GM15510 (cell line): ENCODE results near the gene ZSCAN22.

Experiments
- POLR2A ChIP-seq: IDR thresholded peaks from 3 replicates; pipeline ENCODE4 v1.6.1; 2011; ENCODE audit warnings: borderline replicate concordance; ENCODE audit not compliant: insufficient read length; ENCODE audit errors: extremely low read depth

Gene ZSCAN22

GRCh38 chr19:58336216-58336615, 9.4 kb downstream of the ZSCAN22 start:
- no peak for TF ChIP-seq POLR2A

- TF ChIP-seq POLR2A = no peak
Measured at GRCh38 chr19:58336820-58337219, 10.0 kb downstream of the ZSCAN22 start.

GRCh38 chr19:58338336-58338735, 11.5 kb downstream of the ZSCAN22 start:
- TF ChIP-seq POLR2A = no peak

- no peak for TF ChIP-seq POLR2A
Measured at GRCh38 chr19:58338825-58339558, 12.2 kb downstream of the ZSCAN22 start.

- no peak for TF ChIP-seq POLR2A
Measured at GRCh38 chr19:58345558-58345957, 18.8 kb downstream of the ZSCAN22 start.

- peak; percentile 89 for TF ChIP-seq POLR2A
Measured at GRCh38 chr19:58346961-58347929, 20.5 kb downstream of the ZSCAN22 start.

GRCh38 chr19:58349590-58349989, 22.8 kb downstream of the ZSCAN22 start:
- no peak for TF ChIP-seq POLR2A

GRCh38 chr19:58350001-58350861, 23.4 kb downstream of the ZSCAN22 start:
- TF ChIP-seq POLR2A = no peak

GRCh38 chr19:58350871-58351557, 24.2 kb downstream of the ZSCAN22 start:
- no peak for TF ChIP-seq POLR2A

- no peak for TF ChIP-seq POLR2A
Measured at GRCh38 chr19:58351558-58351878, 24.7 kb downstream of the ZSCAN22 start.

- TF ChIP-seq POLR2A = no peak
Measured at GRCh38 chr19:58351990-58352755, 25.4 kb downstream of the ZSCAN22 start.

- TF ChIP-seq POLR2A = no peak
Measured at GRCh38 chr19:58352760-58353671, 26.2 kb downstream of the ZSCAN22 start, which contains the start of gene A1BG. Gene A1BG, minus strand, starts transcription at chr19:58353492. Its CDS starts 55 bp downstream, at chr19:58353437.
